HCT116 (cell line): Measurements from ENCODE around the gene PPM1J. TPM values are rescaled to one million over a fixed set of nuclear protein-coding genes. Genes with fewer than 3 reads are reported as not detected.

ENCODE experiments used
- ATAC-seq: fragments of 200-7000 bp; cut with Tn5 transposase; 2 replicates; pipeline ENCODE4 v1.9.1; 2020; ENCODE audit warnings: mild to moderate bottlenecking, moderate library complexity
- BruUV-seq: library from RNA; stranded (reverse); fragments of 400-500 nt; replicated peaks from 2 replicates; lab custom pipeline; 2021; lab: Mats Ljungman, UMichigan
- CTCF ChIA-PET: fragments of 300-600 bp; sonication (Branson Sonifier 250); formaldehyde crosslinking; loops from one replicate; lab custom pipeline; 2021; ENCODE audit warnings: antibody characterized with exemption; lab: Charles Lee
- POLR2A ChIA-PET: fragments of 300-600, 350-600 bp; sonication (Branson Sonifier 250); formaldehyde crosslinking; loops from one replicate; lab custom pipeline; 2021; ENCODE audit warnings: antibody characterized with exemption; lab: Charles Lee
- RAD21 ChIA-PET, 2 experiments: fragments of 300-600 bp; sonication (Branson Sonifier 250); formaldehyde crosslinking; loops; one replicate each; lab custom pipeline; 2023; ENCODE audit warnings: low total read pairs in 2 of 2; ENCODE audit not compliant: uncharacterized antibody in 2 of 2, unreplicated experiment in 2 of 2, low non-redundant PET in 1 of 2; lab: Charles Lee
- DNase-seq: peaks from one replicate; pipeline ENCODE4 v3.0.0-alpha.2; 2010; ENCODE audit warnings: low read depth, low spot score
- H2AFZ ChIP-seq: fragments of 200-600 bp; shearing (Covaris generic), sonication (generic); 2 replicates; pipeline ENCODE4 v1.6.1; 2017; ENCODE audit warnings: low read depth, mixed run types, mixed read lengths, antibody characterized with exemption, low read length; ENCODE audit not compliant: poor library complexity, severe bottlenecking
- H3K27ac ChIP-seq: 2 replicates; pipeline ENCODE4 v1.5.1; 2012; ENCODE audit warnings: low read depth, low read length
- H3K27me3 ChIP-seq: fragments of 200-600 bp; sonication (generic); 2 replicates; pipeline ENCODE4 v1.6.1; 2016; ENCODE audit warnings: mixed run types, low read length, mixed read lengths; ENCODE audit not compliant: insufficient read depth
- H3K36me3 ChIP-seq, 2 experiments: fragments of 200-500 bp in 1 of 2; fragments of 200-600 bp in 1 of 2; sonication (Bioruptor generic) in 1 of 2; sonication (generic) in 1 of 2; 2 replicates each; pipeline versions ENCODE4 v1.5.1 to v1.6.1; 2014 to 2016; ENCODE audit warnings: low read length in 2 of 2, inconsistent platforms in 1 of 2, mixed read lengths in 1 of 2, mixed run types in 1 of 2; ENCODE audit not compliant: insufficient read depth in 2 of 2, control insufficient read depth in 1 of 2
- H3K4me1 ChIP-seq, 2 experiments: fragments of 200-600 bp in 1 of 2; sonication (generic) in 1 of 2; 2 replicates each; pipeline versions ENCODE4 v1.5.1 to v1.6.1; 2012 to 2017; ENCODE audit warnings: low read length in 2 of 2, inconsistent platforms in 1 of 2, mild to moderate bottlenecking in 1 of 2, mixed read lengths in 1 of 2, mixed run types in 1 of 2, moderate library complexity in 1 of 2; ENCODE audit not compliant: insufficient read depth in 2 of 2, control insufficient read depth in 1 of 2
- H3K4me2 ChIP-seq: fragments of 200-600 bp; sonication (generic); 2 replicates; pipeline ENCODE4 v1.6.1; 2017; ENCODE audit warnings: mixed run types, low read length, mixed read lengths
- H3K4me3 ChIP-seq, 2 experiments: fragments of 200-600 bp in 1 of 2; sonication (generic) in 1 of 2; replicated peaks in 1 of 2; 2 replicates each; pipeline ENCODE4 v1.5.1; 2011 to 2016; ENCODE audit warnings: low read length in 2 of 2, control low read depth in 1 of 2, low read depth in 1 of 2, mild to moderate bottlenecking in 1 of 2, mixed read lengths in 1 of 2, mixed run types in 1 of 2
- H3K79me2 ChIP-seq: fragments of 200-600 bp; sonication (generic); 2 replicates; pipeline ENCODE4 v1.6.1; 2017; ENCODE audit warnings: mild to moderate bottlenecking, mixed run types, low read length, moderate library complexity, mixed read lengths; ENCODE audit not compliant: insufficient read depth
- H3K9ac ChIP-seq: fragments of 200-600 bp; sonication (generic); 2 replicates; pipeline ENCODE4 v1.6.1; 2016; ENCODE audit warnings: low read length, mixed read lengths
- H3K9me2 ChIP-seq: fragments of 200-600 bp; sonication (generic), shearing (Covaris generic); 2 replicates; pipeline ENCODE4 v1.6.1; 2017; ENCODE audit warnings: mixed run types, mild to moderate bottlenecking, moderate library complexity; ENCODE audit not compliant: insufficient read depth
- H3K9me3 ChIP-seq, 2 experiments: fragments of 200-500 bp in 1 of 2; fragments of 200-600 bp in 1 of 2; sonication (Bioruptor generic) in 1 of 2; sonication (generic) in 1 of 2; 2 replicates each; pipeline ENCODE4 v1.6.1; 2014 to 2017; ENCODE audit warnings: low read length in 2 of 2, mixed read lengths in 2 of 2, inconsistent platforms in 1 of 2, low read depth in 1 of 2, mild to moderate bottlenecking in 1 of 2, mixed run types in 1 of 2, moderate library complexity in 1 of 2; ENCODE audit not compliant: control insufficient read depth in 1 of 2, insufficient read depth in 1 of 2
- H4K20me1 ChIP-seq: fragments of 200-600 bp; sonication (generic), shearing (Covaris generic); 2 replicates; pipeline ENCODE4 v1.6.1; 2017; ENCODE audit warnings: mixed run types, mild to moderate bottlenecking, moderate library complexity; ENCODE audit not compliant: insufficient read depth
- POLR2AphosphoS5 ChIP-seq: IDR thresholded peaks from 2 replicates; pipeline ENCODE4 v1.6.1; 2011; ENCODE audit warnings: mild to moderate bottlenecking, low read depth, low read length, moderate library complexity
- intact Hi-C: fragments of 100-400 bp; cut with micrococcal nuclease; formaldehyde crosslinking; loops from 2 replicates; pipeline ENCODE4 v1.10.0; 2022
- total RNA-seq: library from RNA; stranded (reverse); gene quantifications from one replicate; pipeline ENCODE4 v1.2.1, GENCODE V29; 2021; ENCODE audit not compliant: unreplicated experiment
- TF ChIP-seq, protein P1 (sequence below): IDR thresholded peaks from 2 replicates; pipeline ENCODE4 v1.6.1; 2012; ENCODE audit warnings: low read depth

The PPM1J gene
- total RNA-seq, 1 experiment from 2014 or later = 7.5 TPM

DNA sequence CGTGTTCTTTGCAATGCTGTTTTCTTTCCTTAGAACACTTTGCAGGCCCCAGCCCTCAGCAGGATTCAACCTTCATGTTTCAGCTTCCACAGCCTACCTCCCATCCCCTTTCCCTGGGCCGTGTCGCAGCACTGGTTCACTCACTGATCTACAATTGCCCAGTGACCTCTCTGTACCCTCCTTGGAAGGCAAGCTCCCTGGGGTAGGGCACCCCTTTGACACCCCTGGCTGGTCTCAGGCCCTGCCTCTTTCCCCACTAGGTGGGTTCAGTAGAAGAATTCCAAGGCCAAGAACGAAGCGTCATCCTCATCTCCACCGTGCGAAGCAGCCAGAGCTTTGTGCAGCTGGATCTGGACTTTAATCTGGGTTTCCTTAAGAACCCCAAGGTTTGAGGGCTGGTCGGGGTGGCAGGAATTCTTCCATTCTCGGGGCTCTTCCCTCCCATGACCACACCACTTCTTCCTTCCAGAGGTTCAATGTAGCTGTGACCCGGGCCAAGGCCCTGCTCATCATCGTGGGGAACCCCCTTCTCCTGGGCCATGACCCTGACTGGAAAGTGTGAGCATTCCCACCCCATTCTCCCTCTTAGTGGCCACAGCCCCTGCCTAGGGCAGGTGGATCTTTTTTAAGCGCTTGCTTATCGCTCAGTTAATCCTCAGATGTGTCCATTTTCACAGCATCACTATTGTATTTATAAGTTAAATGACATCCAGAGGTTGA is 15.5 kb downstream of the PPM1J start:
- ATAC-seq (no peak), DNase-seq (no peak)
- no peak overlapping the region for H2AFZ ChIP-seq
- peak overlapping the region; percentile 76 for H3K4me2 ChIP-seq
- H3K9ac ChIP-seq = peak overlapping the region; percentile 47
- no TSS peak for BruUV-seq
- peaks cover 6 to 26% of the 10 kb centered on the region in 2 experiments for H3K36me3 ChIP-seq
- no peaks in the 10 kb centered on the region for H3K27me3 ChIP-seq
- RAD21 ChIA-PET = no interaction called here
- TF ChIP-seq, protein P1, sequence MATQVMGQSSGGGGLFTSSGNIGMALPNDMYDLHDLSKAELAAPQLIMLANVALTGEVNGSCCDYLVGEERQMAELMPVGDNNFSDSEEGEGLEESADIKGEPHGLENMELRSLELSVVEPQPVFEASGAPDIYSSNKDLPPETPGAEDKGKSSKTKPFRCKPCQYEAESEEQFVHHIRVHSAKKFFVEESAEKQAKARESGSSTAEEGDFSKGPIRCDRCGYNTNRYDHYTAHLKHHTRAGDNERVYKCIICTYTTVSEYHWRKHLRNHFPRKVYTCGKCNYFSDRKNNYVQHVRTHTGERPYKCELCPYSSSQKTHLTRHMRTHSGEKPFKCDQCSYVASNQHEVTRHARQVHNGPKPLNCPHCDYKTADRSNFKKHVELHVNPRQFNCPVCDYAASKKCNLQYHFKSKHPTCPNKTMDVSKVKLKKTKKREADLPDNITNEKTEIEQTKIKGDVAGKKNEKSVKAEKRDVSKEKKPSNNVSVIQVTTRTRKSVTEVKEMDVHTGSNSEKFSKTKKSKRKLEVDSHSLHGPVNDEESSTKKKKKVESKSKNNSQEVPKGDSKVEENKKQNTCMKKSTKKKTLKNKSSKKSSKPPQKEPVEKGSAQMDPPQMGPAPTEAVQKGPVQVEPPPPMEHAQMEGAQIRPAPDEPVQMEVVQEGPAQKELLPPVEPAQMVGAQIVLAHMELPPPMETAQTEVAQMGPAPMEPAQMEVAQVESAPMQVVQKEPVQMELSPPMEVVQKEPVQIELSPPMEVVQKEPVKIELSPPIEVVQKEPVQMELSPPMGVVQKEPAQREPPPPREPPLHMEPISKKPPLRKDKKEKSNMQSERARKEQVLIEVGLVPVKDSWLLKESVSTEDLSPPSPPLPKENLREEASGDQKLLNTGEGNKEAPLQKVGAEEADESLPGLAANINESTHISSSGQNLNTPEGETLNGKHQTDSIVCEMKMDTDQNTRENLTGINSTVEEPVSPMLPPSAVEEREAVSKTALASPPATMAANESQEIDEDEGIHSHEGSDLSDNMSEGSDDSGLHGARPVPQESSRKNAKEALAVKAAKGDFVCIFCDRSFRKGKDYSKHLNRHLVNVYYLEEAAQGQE = no peak
- 0 out of 2 replicates have a peak, but pooled peaks have one; percentile 1 for TF ChIP-seq POLR2AphosphoS5
- no peaks in the 10 kb centered on the region for H4K20me1 ChIP-seq
- CTCF ChIA-PET = interaction anchor here (0.8 to 1.3 kb wide), 3 partner anchors 26 to 308 kb away, joined by 3 read pairs; partner anchors contain the start of gene CTTNBP2NL
- POLR2A ChIA-PET = interaction anchor here (1.2 to 2.4 kb wide), 2 partner anchors 18 to 25 kb away, joined by 3 to 9 read pairs; partner anchors contain the start of gene MOV10
- peaks cover 42 to 58% of the 10 kb centered on the region in 2 experiments for H3K4me1 ChIP-seq
- intact Hi-C loops = loop anchor here (10.0 kb wide), 1 partner anchor 175 kb away; no protein-coding TSS in a partner anchor
- H3K9me3 ChIP-seq = no peaks in the 10 kb centered on the region
- H3K27ac ChIP-seq = peak overlapping the region; percentile 73
- H3K9me2 ChIP-seq = no peaks in the 10 kb centered on the region
- H3K79me2 ChIP-seq = peaks cover 16% of the 10 kb centered on the region
- no peak overlapping the region for H3K4me3 ChIP-seq
